NCI-H2196 (cell line): ENCODE data around the gene SPCS1.

ENCODE experiments used
- DNase-seq: peaks from one replicate; lab custom pipeline; 2025; ENCODE audit not compliant: unreplicated experiment; lab: John Stamatoyannopoulos, UW

The SPCS1 gene

GRCh38 chr3:52694528-52695189 lies 11.2 kb upstream of the SPCS1 start:
- DNase-seq = no peak

DNA sequence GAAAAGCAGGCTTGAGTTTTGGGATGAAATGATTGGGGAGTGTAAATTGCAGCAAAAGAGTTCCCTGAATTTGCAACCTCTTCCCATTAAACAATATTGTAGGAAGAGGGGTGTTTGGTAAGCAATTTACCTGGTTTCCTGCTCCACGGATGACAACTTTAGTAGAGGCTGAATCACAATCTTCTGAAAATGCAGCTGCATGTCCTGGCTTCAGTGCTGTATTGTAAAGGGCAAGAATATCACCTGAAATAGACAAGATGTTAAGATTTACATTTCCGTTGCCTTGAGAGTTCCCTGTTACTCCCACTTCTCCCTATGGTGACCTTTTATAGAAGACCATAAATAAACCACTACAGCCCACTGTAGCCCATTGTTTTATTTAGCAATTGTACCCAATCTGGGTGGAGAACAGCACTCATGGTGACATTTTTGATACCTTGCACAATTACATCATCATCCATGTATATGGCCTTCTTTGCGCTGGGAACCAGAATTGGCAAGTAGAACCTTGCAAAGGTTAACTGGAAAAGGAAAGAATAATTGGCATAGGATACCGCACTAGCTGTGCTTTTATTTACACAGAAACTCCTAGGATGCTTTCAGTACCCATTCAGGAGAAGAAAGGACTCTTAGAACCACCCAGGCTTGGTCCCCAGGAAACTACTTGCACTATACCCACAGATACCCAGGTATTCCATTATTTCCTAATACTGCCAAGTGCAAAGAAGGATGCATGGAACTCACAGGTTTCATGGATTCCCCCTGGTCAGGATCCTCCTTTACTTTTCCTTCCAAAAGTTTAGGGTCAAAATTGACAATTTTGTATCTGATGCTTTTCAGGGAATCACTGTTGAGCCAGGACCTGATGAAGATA lies 9.9 kb upstream of the SPCS1 start:
- DNase-seq = no peak

DNA sequence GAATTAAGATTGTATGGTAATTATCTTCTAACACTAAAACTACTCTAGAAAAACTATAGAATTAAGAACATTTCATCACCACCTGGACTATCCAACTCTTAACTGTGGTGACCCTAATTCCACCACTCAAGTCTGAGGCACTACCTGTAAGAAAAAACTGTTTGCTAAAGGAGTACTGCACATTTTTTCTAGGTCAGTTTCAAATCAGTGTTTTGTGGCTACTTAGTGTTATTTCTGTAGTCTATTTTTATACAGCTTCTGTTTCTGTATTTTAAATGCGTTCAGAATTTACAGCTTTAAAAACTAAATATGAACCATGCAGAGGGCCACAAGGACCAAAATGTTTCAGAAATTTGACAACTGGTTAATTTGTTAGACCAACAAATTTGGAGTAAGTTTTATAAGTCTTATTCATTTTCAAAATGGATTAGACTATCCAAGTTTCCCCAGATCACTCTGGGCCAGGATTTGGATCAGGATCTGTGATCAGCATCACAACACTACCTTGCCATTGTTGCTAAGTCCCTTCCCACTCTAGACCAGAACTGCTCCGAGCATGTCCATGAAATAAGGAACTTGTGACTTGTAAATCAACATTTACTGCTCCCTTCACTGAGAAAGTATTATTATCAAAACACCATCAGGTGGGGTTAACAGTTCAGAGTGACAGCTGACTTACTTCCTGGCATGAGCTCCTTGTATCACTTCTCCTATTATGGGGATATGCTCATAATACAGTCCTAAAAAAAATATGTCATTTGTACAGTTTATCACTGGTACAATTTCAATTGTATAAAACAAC lies 8.9 kb upstream of the SPCS1 start:
- no peak for DNase-seq

GRCh38 chr3:52697632-52697965 lies 8.3 kb upstream of the SPCS1 start:
- no peak for DNase-seq

DNA sequence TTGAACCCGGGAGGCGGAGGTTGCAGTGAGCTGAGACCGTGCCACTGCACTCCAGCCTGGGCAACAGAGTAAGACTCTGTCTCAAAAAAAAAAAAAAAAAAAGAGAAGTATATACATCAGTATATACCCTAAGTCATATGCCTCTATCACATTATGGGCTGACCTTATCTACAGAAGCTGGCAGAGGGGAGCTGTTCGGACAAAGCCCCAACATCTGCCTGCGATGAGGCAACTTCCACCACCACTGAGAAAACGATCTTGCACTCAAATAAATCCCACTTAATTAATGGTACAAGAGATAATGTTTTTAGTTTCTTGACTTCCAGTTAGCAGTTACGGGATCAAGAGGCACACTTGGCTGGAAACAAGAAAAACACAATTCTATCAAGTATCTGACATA lies 2.6 kb upstream of the SPCS1 start:
- no peak for DNase-seq

DNA sequence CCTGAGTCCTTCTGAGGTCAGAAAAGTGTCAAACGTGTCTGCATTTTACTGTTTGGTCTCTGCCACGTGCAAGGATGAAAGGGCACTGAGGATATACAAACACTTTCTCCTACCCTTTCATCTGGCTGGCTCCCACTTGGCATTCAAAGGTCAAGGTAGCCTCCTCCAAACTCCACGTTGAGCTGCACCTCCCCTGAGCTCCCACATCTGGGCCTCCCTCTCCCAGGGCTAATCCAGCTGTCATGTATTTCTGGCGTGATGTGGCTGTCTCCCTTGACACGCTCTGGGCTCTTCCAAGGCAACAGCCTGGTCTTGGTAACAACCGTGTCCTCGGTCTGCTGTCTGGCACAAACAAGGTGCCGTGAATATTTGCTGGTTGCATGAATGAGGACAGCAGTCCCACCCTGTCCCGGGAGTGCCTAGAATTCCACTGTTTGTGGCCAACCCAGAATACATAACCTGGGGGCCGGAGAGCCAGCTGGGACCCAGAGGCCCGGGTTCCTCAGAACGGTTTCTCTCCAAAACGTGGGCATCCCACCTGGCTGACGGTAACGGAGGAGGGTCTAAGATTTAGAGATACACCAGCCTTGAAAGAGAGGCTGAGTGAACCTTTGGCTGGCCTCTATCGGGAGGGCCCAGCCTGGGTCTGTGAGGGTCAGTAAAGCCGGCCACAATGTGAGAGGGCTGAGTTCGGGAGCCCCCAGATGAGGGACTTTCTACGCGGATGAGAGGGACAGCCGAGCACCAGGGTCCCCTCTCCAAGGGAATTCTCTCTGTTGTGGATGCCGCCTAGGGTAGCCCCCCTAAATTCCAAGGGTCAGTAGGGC lies 1.1 kb upstream of the SPCS1 start:
- DNase-seq = no peak

DNA sequence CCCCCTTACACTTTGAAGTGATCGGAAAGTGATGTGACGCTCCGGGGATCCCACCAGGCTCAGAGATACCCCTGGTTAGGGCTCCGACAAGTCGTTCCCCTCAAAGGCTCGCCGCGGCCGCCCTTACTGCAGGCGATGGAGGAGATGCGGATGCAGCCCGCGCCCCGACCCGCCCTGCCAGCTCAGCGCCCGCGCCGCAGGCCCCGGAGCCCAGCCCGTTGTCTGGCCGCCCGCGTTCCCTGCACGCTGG lies 543 bp upstream of the SPCS1 start:
- DNase-seq = no peak

DNA sequence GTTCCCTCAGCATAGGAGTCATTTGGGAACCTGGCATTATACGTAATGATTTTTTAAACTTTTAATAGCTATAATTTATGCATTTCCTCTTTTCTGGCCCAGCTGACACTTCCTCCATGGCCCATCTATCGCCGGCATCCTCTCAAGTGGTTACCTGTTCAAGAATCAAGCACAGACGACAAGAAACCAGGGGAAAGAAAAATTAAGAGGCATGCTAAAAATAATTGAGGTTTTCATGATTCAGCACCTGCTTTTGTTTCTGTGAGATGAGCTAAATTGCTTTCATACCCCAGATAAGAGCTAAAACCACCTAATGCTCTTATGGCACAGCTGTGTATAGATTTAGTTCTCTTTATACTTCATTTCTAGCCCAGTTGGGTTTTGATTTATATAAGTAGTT lies 1.7 kb downstream of the SPCS1 start:
- no peak for DNase-seq

DNA sequence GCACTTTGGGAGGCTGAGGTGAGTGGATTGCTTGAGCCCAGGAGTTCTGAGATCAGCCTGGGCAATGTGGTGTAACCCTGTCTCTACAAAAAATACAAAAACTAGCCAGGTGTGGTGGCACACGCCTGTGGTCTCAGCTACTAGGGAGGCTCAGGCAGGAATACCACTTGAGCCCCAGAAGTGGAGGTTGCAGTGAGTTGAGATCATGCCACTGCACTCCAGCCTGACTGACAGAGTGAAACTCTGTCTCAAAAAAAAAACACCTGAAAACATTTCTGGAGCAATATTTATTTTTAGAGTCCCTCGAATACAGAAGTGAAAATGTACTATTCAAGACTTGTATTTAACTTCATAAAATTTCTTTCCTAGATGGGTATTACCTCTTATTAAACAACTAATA lies 4.6 kb downstream of the SPCS1 start:
- no peak for DNase-seq

DNA sequence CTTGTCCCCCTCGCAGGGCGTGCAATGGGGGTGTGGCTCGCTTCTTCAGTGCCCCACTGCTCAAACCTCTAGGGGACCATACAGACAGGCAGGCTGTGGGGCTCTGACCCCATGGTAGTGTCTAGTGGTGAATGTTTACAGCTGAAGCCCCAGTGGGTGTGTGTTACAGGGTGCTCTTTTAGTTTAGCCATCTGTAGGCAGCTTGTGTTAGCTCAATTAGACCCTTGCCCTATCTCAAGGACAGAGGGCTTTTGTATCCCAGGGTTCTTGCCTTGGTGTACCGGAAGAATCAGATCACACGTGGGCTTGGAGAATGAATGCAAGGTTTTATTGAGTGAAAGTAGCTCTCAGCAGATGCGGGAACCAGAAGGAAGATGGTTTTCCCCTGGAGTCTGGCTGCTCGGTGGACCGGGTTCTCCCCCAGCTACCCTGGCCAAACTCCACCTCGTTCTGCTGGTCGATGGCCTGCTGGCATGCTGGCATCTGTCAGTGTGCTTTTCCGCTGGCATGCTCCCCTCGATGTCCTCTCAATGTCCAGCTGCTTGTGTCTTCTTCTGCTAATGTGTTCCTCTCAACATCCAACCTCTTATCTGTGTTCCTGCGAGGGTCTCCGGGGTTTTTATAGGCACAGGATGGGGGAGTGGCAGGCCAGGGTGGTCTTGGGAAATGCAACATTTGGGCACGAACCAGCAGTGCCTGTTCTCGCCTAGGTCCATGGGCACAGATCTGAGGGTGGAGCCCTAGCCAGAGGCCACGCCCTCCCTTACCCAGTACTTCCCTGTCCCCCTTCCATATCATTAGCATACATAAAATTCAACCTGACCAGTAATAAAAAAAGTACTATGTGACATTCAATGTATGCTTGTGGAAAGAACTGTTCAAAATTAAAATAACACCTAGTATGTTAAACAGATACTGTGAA lies 6.6 kb downstream of the SPCS1 start:
- DNase-seq = no peak

DNA sequence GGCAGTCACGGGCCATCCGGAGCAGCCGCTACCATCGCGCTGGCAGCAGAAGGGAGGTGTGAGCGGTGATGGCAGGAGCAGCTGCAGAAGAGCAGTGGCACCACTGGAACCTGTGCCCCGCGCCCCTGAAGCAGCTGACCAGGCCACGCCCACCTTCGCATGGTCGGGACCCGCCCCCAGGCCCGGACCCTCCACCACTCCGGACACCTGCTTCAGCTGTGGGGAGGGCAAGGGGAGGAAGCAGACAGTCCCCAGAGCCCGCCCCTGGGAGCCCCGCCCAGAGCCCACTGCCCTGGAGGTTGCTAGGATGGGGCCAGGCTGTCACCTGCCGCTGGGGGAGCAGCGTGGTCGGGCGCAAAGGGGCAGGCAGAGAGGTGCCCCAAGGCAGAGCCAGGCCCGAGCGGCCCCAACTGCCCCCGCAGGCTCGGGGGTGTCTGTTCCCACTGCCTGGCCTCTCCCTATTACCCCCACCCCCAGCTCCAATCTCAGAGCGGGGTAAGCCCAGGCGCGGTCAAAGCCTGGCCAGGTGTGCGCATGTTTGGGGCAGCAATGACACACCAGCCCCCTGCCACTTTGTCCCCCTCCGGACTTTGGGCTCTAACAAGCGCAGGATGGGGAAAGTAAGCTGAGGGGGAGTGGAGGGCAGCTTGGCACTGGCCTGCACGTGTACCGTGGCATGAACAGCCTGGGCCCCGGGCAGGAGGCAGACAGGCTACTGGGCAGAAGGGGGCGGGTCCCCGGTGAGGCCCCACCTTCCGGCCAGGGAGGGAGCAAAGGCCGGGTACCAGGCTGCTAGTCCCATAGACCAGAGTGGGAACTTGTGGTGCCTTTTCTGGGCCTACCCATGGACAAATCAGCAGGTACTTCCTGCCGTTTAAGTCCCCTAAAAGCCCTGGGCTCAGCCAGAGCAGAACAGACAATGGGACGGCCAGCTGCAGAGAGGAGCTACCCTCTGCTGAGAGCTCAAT lies 8.7 kb downstream of the SPCS1 start:
- no peak for DNase-seq

DNA sequence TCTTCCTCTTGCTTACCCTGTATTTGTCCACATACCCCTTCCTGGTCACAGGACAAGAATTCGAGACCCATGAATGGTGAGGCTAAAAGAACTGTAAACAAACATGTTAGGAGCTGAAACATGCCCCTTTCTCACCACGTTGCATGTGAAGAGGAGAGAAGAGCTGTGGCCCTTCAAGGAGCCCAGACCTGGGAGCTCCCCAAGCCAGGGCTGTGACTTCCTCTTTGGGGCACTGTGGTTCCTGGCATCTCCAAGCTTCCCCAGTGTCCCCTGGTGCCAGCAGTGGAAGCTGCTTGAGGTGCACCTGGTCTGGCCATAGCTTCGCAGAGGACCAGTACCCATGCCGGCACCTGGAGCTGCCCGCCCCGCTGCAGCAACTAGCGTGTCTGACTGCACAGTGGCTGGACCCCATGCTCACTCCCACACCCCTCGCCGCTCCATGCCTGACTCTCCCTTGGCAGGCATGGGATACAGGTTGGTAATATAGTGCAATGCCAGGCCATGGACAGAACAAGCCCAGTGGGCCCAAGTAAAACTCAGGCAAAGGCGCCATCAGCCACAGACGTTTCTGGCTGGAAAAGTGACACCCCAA lies 9.9 kb downstream of the SPCS1 start:
- DNase-seq = no peak

- no peak for DNase-seq
Measured at GRCh38 chr3:52719618-52720017, 13.7 kb downstream of the SPCS1 start.

DNA sequence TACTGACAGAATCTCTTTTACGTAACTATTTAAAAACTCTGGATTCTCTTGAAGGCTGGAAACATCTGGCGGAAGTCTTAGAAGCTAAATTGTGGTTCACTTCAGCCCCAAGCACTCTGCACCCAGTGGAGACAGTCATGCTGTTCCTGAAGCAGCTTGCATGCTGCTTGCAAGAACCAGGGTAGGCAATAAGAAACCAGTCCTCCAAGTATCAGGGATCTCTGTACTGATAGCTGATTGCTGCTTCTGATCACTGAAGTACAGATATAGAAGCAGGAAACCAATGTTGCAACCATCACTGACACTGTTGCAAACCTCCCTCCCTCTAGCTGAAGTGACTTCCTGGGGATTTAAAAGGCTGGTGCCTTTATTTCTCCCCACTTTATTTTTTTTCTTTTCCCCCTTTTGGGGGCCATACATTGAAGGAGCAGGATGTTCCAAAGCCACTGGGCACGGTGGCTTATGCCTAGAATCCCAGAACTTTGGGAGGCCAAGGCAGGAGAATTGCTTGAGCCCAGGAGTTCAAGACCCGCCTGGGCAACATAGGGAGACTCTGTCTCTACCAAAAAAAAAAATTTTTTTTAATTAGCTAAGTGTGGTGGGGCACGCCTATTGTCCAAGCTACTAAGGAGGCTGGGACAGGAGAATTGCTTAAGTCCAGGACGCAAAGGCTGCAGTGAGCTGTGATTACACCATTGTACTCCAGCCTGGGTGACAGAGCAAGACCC lies 15.3 kb downstream of the SPCS1 start:
- no peak for DNase-seq

DNA sequence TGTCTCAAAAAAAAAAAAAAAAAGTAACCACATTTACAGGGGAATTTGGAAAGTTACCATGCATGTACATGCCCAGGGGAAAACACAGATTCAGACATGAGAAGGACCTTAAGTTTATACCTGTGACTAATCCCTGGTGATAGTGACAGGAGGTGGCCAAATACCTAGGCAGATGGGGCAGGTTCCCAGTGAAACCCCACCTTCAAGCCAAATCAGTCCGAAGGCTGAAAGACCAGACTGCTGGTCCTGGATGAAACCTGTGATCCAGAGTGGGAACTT lies 15.8 kb downstream of the SPCS1 start:
- no peak for DNase-seq

DNA sequence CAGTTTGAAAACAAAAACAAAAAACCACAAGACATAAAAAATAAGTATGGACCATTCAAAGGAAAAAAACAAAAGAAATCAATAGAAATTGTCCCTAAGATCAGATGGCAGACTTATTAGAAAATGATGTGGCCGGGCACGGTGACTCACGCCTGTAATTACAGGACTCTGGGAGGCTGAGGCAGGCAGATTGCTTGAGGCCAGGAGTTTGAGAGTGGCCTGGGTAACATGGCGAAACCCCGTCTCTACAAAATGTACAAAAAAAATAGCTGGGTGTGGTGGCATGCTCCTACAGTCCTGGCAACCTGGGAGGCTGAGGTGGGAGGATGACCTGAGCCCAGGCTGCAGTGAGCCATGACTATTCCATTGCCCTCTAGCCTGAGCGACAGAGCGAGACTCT lies 16.6 kb downstream of the SPCS1 start:
- DNase-seq = no peak

DNA sequence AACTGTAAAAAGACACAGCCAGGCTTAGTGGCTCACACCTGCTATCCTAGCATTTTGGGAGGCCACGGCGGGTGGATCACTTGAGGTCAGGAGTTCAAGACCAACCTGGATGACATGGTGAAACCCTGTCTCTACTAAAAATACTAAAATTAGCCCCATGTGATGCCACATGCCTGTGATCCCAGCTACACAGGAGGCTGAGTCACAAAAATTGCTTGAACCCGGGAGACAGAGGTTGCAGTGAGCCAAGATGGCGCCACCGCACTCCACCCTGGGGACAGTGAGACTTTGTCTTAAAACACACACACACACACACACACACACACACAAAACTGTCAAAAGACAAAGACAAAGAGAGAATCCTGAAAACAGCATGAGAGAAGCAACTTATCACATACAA lies 18.0 kb downstream of the SPCS1 start:
- no peak for DNase-seq

GRCh38 chr3:52724511-52724910 lies 18.6 kb downstream of the SPCS1 start:
- DNase-seq = no peak
